Astrocyte (in vitro differentiated cells and primary cell): ENCODE data around the gene SRBD1. TPM values are rescaled to one million over a fixed set of nuclear protein-coding genes. Genes with fewer than 3 reads are reported as not detected.

Experiments
- total RNA-seq: library from RNA; stranded (reverse); gene quantifications from 2 replicates; pipeline ENCODE4 v1.2.1, GENCODE V29; 2021

Gene SRBD1
- total RNA-seq, 1 donor from 2014 or later = 9.3 TPM

Other genes with a start within 250 kb of the SRBD1 start
- gene PRKCE, start 40.4 kb upstream of the SRBD1 start, total RNA-seq = 11.2 and 12.8 TPM in 2 replicates